ENCODE data around the gene IL11. TPM values are rescaled to one million over a fixed set of nuclear protein-coding genes. Genes with fewer than 3 reads are reported as not detected.

The IL11 gene
- total and polyA plus RNA-seq, 2 experiments from 2014 or later: 4.4 to 6.6 TPM

DNA sequence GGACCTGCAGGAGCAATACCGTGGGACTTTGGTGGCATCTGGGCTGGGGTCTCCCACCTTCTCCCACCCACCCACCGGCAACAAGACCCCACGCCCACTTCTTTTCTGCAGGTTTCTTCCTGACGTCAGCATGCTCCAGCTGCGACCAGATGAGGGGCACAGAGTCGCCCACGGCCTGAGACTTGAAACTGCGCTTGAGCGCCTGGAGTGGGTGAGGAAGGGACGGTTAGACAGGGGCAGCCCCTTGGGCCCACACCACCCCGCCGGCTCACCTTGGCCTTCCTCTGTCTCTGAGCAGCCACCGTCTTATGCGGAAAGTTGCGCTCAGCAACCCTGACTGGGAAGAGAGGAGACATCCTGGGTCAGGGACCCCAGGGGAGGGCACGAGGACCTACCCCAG is 9.4 kb downstream of the IL11 start:
- WGBS (ENCODE audit: low lambda C conversion rate, missing lambda C conversion rate): 95% methylated on average over 15 of the region's 16 CpGs

GRCh38 chr19:55358943-55359908 is 11.0 kb downstream of the IL11 start:
- 84% methylated on average over 32 of the region's 32 CpGs for WGBS (ENCODE audit: low lambda C conversion rate, missing lambda C conversion rate)
- TF ChIP-seq EZH2phosphoT487 (IDR thresholded peaks at IDR 0.05; ENCODE audit: low read depth, severe bottlenecking, unreplicated experiment): no peak
- Histone ChIP-seq H3K79me2 (no peaks in the 10 kb centered on the region), H2AFZ (no peak overlapping the region), H3K4me1 (ENCODE audit: insufficient read depth) (peaks cover 5% of the 10 kb centered on the region), H3K27me3 (peaks cover 29% of the 10 kb centered on the region), H3K27ac (no peak overlapping the region), H3K36me3 (replicated peaks; ENCODE audit: insufficient read depth, low read depth) (no peaks in the 10 kb centered on the region), H3K4me3 (no peak overlapping the region), H3K9me2 (replicated peaks; ENCODE audit: insufficient read depth) (no peaks in the 10 kb centered on the region), H4K20me1 (ENCODE audit: insufficient read depth, poor library complexity, severe bottlenecking) (no peaks in the 10 kb centered on the region), H3K4me2 (no peak overlapping the region), H3K9me3 (ENCODE audit: low read depth) (no peaks in the 10 kb centered on the region)
- DNase-seq (ENCODE audit: low spot score): no peak

More for the DNA sequence above, 9.4 kb downstream of the IL11 start:
- no peak overlapping the region for H3K4me3 ChIP-seq
- H3K4me2 ChIP-seq: no peak overlapping the region
- H3K9me3 ChIP-seq (ENCODE audit: low read depth): no peaks in the 10 kb centered on the region
- TF ChIP-seq, protein P1, sequence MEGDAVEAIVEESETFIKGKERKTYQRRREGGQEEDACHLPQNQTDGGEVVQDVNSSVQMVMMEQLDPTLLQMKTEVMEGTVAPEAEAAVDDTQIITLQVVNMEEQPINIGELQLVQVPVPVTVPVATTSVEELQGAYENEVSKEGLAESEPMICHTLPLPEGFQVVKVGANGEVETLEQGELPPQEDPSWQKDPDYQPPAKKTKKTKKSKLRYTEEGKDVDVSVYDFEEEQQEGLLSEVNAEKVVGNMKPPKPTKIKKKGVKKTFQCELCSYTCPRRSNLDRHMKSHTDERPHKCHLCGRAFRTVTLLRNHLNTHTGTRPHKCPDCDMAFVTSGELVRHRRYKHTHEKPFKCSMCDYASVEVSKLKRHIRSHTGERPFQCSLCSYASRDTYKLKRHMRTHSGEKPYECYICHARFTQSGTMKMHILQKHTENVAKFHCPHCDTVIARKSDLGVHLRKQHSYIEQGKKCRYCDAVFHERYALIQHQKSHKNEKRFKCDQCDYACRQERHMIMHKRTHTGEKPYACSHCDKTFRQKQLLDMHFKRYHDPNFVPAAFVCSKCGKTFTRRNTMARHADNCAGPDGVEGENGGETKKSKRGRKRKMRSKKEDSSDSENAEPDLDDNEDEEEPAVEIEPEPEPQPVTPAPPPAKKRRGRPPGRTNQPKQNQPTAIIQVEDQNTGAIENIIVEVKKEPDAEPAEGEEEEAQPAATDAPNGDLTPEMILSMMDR (IDR thresholded peaks at IDR 0.05; ENCODE audit: poor library complexity): no peak
- TF ChIP-seq EZH2 (IDR thresholded peaks at IDR 0.05; ENCODE audit: borderline replicate concordance) (no peak), EZH2phosphoT487 (IDR thresholded peaks at IDR 0.05; ENCODE audit: low read depth, severe bottlenecking, unreplicated experiment) (no peak)
- H3K4me1 ChIP-seq (ENCODE audit: insufficient read depth): no peaks in the 10 kb centered on the region
- no peak overlapping the region for H2AFZ ChIP-seq
- no peaks in the 10 kb centered on the region for H3K9me2 ChIP-seq (replicated peaks; ENCODE audit: insufficient read depth)
- peaks cover 15% of the 10 kb centered on the region for H3K27me3 ChIP-seq
- no peak for DNase-seq (ENCODE audit: low spot score)
- H3K36me3 ChIP-seq (replicated peaks; ENCODE audit: insufficient read depth, low read depth): no peaks in the 10 kb centered on the region
- H3K27ac ChIP-seq: no peak overlapping the region
- H4K20me1 ChIP-seq (ENCODE audit: insufficient read depth, poor library complexity, severe bottlenecking): no peaks in the 10 kb centered on the region
- no peaks in the 10 kb centered on the region for H3K79me2 ChIP-seq

- H4K20me1 ChIP-seq (ENCODE audit: insufficient read depth, poor library complexity, severe bottlenecking): no peaks in the 10 kb centered on the region
- peaks cover 11% of the 10 kb centered on the region for H3K4me1 ChIP-seq (ENCODE audit: insufficient read depth)
- H3K36me3 ChIP-seq (replicated peaks; ENCODE audit: insufficient read depth, low read depth): no peaks in the 10 kb centered on the region
- TF ChIP-seq, protein P1 (IDR thresholded peaks at IDR 0.05; ENCODE audit: poor library complexity): no peak
- TF ChIP-seq EZH2phosphoT487 (IDR thresholded peaks at IDR 0.05; ENCODE audit: low read depth, severe bottlenecking, unreplicated experiment) (no peak), EZH2 (IDR thresholded peaks at IDR 0.05; ENCODE audit: borderline replicate concordance) (no peak)
- H2AFZ ChIP-seq: no peak overlapping the region
- H3K4me2 ChIP-seq: no peak overlapping the region
- peaks cover 33% of the 10 kb centered on the region for H3K27me3 ChIP-seq
- H3K9me2 ChIP-seq (replicated peaks; ENCODE audit: insufficient read depth): no peaks in the 10 kb centered on the region
- no peak overlapping the region for H3K4me3 ChIP-seq
- WGBS (ENCODE audit: low lambda C conversion rate, missing lambda C conversion rate): 90% methylated on average over 19 of the region's 19 CpGs
- no peak for DNase-seq (ENCODE audit: low spot score)
- no peaks in the 10 kb centered on the region for H3K9me3 ChIP-seq (ENCODE audit: low read depth)
- H3K79me2 ChIP-seq: no peaks in the 10 kb centered on the region
- no peak overlapping the region for H3K27ac ChIP-seq
These were observed 11.8 kb downstream of the IL11 start for GRCh38 chr19:55358493-55358892.

DNA sequence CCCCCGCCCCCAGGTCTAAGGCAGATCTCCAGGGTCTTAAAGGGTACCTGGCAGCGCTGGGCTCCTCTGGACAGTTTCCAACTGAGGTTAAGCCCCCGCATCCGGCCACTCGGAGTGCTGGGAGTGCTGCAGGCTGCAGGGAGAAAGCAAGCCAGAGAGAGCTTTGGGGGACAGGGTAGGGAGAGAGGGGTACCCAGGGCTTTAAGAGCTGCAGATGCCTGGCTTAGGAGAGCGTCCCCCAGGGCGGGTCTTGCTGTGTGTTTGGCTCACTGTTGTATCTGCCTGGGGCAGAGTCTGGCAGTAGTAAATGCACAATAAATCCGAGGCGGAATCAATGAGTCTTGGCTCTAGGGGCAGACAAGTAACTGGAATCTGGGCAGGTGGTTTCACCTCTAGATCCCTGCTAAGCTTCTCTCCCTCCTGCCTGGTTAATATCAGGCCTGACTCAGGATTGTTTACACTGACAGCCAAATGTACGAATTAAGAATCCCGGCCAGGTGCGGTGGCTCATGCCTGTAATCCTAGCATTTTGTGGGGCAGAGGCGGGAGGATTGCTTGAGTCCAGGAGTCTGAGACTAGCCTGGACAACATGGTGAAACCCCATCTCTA is 14.9 kb downstream of the IL11 start:
- DNase-seq (ENCODE audit: low spot score): no peak
- Histone ChIP-seq H3K4me2 (peak overlapping the region; percentile 97), H3K9me3 (ENCODE audit: low read depth) (no peaks in the 10 kb centered on the region), H3K27ac (no peak overlapping the region), H4K20me1 (ENCODE audit: insufficient read depth, poor library complexity, severe bottlenecking) (no peaks in the 10 kb centered on the region), H3K27me3 (peaks cover 54% of the 10 kb centered on the region), H3K4me1 (ENCODE audit: insufficient read depth) (peaks cover 14% of the 10 kb centered on the region), H3K4me3 (no peak overlapping the region), H2AFZ (no peak overlapping the region), H3K9me2 (replicated peaks; ENCODE audit: insufficient read depth) (no peaks in the 10 kb centered on the region), H3K79me2 (no peaks in the 10 kb centered on the region), H3K36me3 (replicated peaks; ENCODE audit: insufficient read depth, low read depth) (no peaks in the 10 kb centered on the region)
- TF ChIP-seq EZH2phosphoT487 (IDR thresholded peaks at IDR 0.05; ENCODE audit: low read depth, severe bottlenecking, unreplicated experiment) (no peak), EZH2 (IDR thresholded peaks at IDR 0.05; ENCODE audit: borderline replicate concordance) (no peak)
- TF ChIP-seq, protein P1 (IDR thresholded peaks at IDR 0.05; ENCODE audit: poor library complexity): no peak
- WGBS (ENCODE audit: low lambda C conversion rate, missing lambda C conversion rate): 27% methylated on average over 13 of the region's 13 CpGs

All from hepatocyte (in vitro differentiated cells).